Endodermal cell (in vitro differentiated cells): ENCODE data around the gene ARAP3. TPM values are rescaled to one million over a fixed set of nuclear protein-coding genes. Genes with fewer than 3 reads are reported as not detected.

Experiments used
- DNase-seq: peaks from one replicate; pipeline ENCODE4 v3.0.0-alpha.2; 2017
- H3K27ac ChIP-seq: 2 replicates; pipeline ENCODE4 v1.5.1; 2013; ENCODE audit warnings: mild to moderate bottlenecking, low read depth, low read length, moderate library complexity
- H3K27me3 ChIP-seq: 2 replicates; pipeline ENCODE4 v1.6.1; 2013; ENCODE audit warnings: mild to moderate bottlenecking, low read length, moderate library complexity; ENCODE audit not compliant: insufficient read depth, control insufficient read depth, poor library complexity, severe bottlenecking
- H3K36me3 ChIP-seq: 2 replicates; pipeline ENCODE4 v1.7.0; 2013; ENCODE audit warnings: mild to moderate bottlenecking, low read length, moderate library complexity; ENCODE audit not compliant: control insufficient read depth, insufficient read depth
- H3K4me1 ChIP-seq: one replicate; pipeline ENCODE4 v1.7.0; 2013; ENCODE audit warnings: low read length; ENCODE audit not compliant: control insufficient read depth, insufficient read depth
- H3K4me3 ChIP-seq: 2 replicates; pipeline ENCODE4 v1.5.1; 2013; ENCODE audit warnings: mild to moderate bottlenecking, low read length, moderate library complexity
- H3K9ac ChIP-seq: 2 replicates; pipeline ENCODE4 v1.6.1; 2013; ENCODE audit warnings: mild to moderate bottlenecking, low read length, moderate library complexity; ENCODE audit not compliant: poor library complexity, severe bottlenecking; ENCODE audit errors: extremely low read depth
- H3K9me3 ChIP-seq: 2 replicates; pipeline ENCODE4 v1.6.1; 2013; ENCODE audit warnings: mild to moderate bottlenecking, low read length, moderate library complexity; ENCODE audit not compliant: control insufficient read depth
- H3K27ac Mint-ChIP-seq: 2 replicates; pipeline ENCODE4 v1.8.0; 2020; ENCODE audit warnings: mixed read lengths
- H3K27me3 Mint-ChIP-seq: 2 replicates; pipeline ENCODE4 v1.8.0; 2021; ENCODE audit warnings: mild to moderate bottlenecking, mixed read lengths; ENCODE audit not compliant: insufficient read depth
- H3K36me3 Mint-ChIP-seq: 2 replicates; pipeline ENCODE4 v1.8.0; 2020; ENCODE audit warnings: low read depth, mixed read lengths
- H3K4me1 Mint-ChIP-seq: 2 replicates; pipeline ENCODE4 v1.8.0; 2020; ENCODE audit warnings: mixed read lengths
- H3K4me3 Mint-ChIP-seq: 2 replicates; pipeline ENCODE4 v1.8.0; 2020; ENCODE audit warnings: mild to moderate bottlenecking, moderate library complexity, mixed read lengths
- H3K9me3 Mint-ChIP-seq: 2 replicates; pipeline ENCODE4 v1.8.0; 2020; ENCODE audit warnings: mild to moderate bottlenecking, mixed read lengths
- CTCF ChIP-seq: fragments of 200-600 bp; sonication (generic); conservative IDR thresholded peaks from 2 replicates; pipeline ENCODE4 v1.5.0; 2021; ENCODE audit warnings: antibody characterized with exemption, mild to moderate bottlenecking
- WGBS, 2 experiments: methylation state at CpG; one replicate each; pipeline versions ENCODE4 v1.1.5 to v1.1.7; 2013; ENCODE audit warnings: missing lambda C conversion rate in 2 of 2, mixed read lengths in 1 of 2; ENCODE audit not compliant: insufficient coverage in 1 of 2, insufficient read length in 1 of 2; 5-methylcytosine and 5-hydroxymethylcytosine counted together
- total RNA-seq, 2 donors: library from RNA; stranded (reverse); fragmentation: NEBNext Ultra II Directional in 1 of 2; extraction: Animal tissue kit (Norgen Biotek cat#: 25700) in 1 of 2; gene quantifications; 2 replicates in 1 of 2; 3 replicates in 1 of 2; pipeline ENCODE4 v1.2.1, GENCODE V29; 2021

Gene ARAP3
- total RNA-seq, 2 donors from 2014 or later, result 32.5 to 41.3 TPM

GRCh38 chr5:141649972-141650371, 32.1 kb downstream of the ARAP3 start:
- Mint-ChIP-seq H3K4me1 (peaks cover 2% of the 10 kb centered on the region), H3K9me3 (no peaks in the 10 kb centered on the region), H3K36me3 (peaks cover 12% of the 10 kb centered on the region), H3K27me3 (peaks cover 4% of the 10 kb centered on the region), H3K27ac (no peak overlapping the region), H3K4me3 (peak overlapping the region; percentile 81)
- no peak overlapping the region for H3K27ac ChIP-seq
- H3K36me3 ChIP-seq, result peaks cover 3% of the 10 kb centered on the region
- H3K4me3 ChIP-seq, result no peak overlapping the region
- no peak for TF ChIP-seq CTCF
- H3K4me1 ChIP-seq, result no peaks in the 10 kb centered on the region
- H3K9me3 ChIP-seq, result no peaks in the 10 kb centered on the region
- DNase-seq, result no peak
- H3K9ac ChIP-seq, result no peak overlapping the region
- no peaks in the 10 kb centered on the region for H3K27me3 ChIP-seq

- Mint-ChIP-seq H3K27ac (no peak overlapping the region), H3K36me3 (peaks cover 19% of the 10 kb centered on the region), H3K4me3 (no peak overlapping the region), H3K9me3 (no peaks in the 10 kb centered on the region), H3K27me3 (peaks cover 4% of the 10 kb centered on the region), H3K4me1 (peaks cover 2% of the 10 kb centered on the region)
- H3K9ac ChIP-seq, result no peak overlapping the region
- DNase-seq, result no peak
- no peaks in the 10 kb centered on the region for H3K4me1 ChIP-seq
- TF ChIP-seq CTCF, result peak; percentile 37
- peaks cover 3% of the 10 kb centered on the region for H3K36me3 ChIP-seq
- no peak overlapping the region for H3K4me3 ChIP-seq
- no peaks in the 10 kb centered on the region for H3K9me3 ChIP-seq
- H3K27me3 ChIP-seq, result no peaks in the 10 kb centered on the region
- 92 to 100% methylated on average over 9 to 17 of the region's 17 CpGs for WGBS, 2 experiments
- H3K27ac ChIP-seq, result no peak overlapping the region
Measured at GRCh38 chr5:141649056-141649688, 32.9 kb downstream of the ARAP3 start.

GRCh38 chr5:141647851-141648250, 34.2 kb downstream of the ARAP3 start:
- no peaks in the 10 kb centered on the region for H3K4me1 ChIP-seq
- Mint-ChIP-seq H3K27ac (no peak overlapping the region), H3K9me3 (no peaks in the 10 kb centered on the region), H3K4me1 (peaks cover 2% of the 10 kb centered on the region), H3K4me3 (no peak overlapping the region), H3K36me3 (peaks cover 15% of the 10 kb centered on the region), H3K27me3 (peaks cover 4% of the 10 kb centered on the region)
- no peak for TF ChIP-seq CTCF
- H3K4me3 ChIP-seq, result no peak overlapping the region
- H3K9ac ChIP-seq, result no peak overlapping the region
- no peak overlapping the region for H3K27ac ChIP-seq
- H3K36me3 ChIP-seq, result peaks cover 3% of the 10 kb centered on the region
- WGBS, 2 experiments, result 90 to 94% methylated on average over 2 to 3 of the region's 3 CpGs
- DNase-seq, result no peak
- no peaks in the 10 kb centered on the region for H3K27me3 ChIP-seq
- no peaks in the 10 kb centered on the region for H3K9me3 ChIP-seq
